WTC11 (cell line): ENCODE data around the gene ARID1A. TPM values are rescaled to one million over a fixed set of nuclear protein-coding genes. Genes with fewer than 3 reads are reported as not detected.
A peak's percentile ranks its signal among the peaks of the same experiment; 100 is the strongest.

ENCODE experiments used
- ARID4B ChIP-seq: sonication (generic); formaldehyde crosslinking; IDR thresholded peaks from 2 replicates; pipeline ENCODE4 v1.8.0; 2023; ENCODE audit warnings: missing genetic modification reagents, mild to moderate bottlenecking, borderline replicate concordance
- CDX4 ChIP-seq: fragments of 250-450 bp; sonication (Bioruptor Pico); IDR thresholded peaks from 2 replicates; pipeline ENCODE4 v1.9.0; 2021; ENCODE audit warnings: moderate library complexity, mild to moderate bottlenecking, inconsistent platforms, borderline replicate concordance
- CREB1 ChIP-seq: sonication (generic); formaldehyde crosslinking; IDR thresholded peaks from 2 replicates; pipeline ENCODE4 v1.8.0; 2023; ENCODE audit warnings: mild to moderate bottlenecking, missing genetic modification reagents
- E2F1 ChIP-seq: sonication (generic); formaldehyde crosslinking; IDR thresholded peaks from 2 replicates; pipeline ENCODE4 v1.8.0; 2022; ENCODE audit warnings: mild to moderate bottlenecking, missing genetic modification reagents
- ESRRA ChIP-seq: sonication (generic); formaldehyde crosslinking; IDR thresholded peaks from 2 replicates; pipeline ENCODE4 v1.8.1; 2022; ENCODE audit warnings: mild to moderate bottlenecking, missing genetic modification reagents, borderline replicate concordance
- FOXP1 ChIP-seq: sonication (generic); formaldehyde crosslinking; IDR thresholded peaks from 2 replicates; pipeline ENCODE4 v1.8.0; 2022; ENCODE audit warnings: missing genetic modification reagents, mild to moderate bottlenecking, moderate library complexity, borderline replicate concordance
- NFYB ChIP-seq: sonication (generic); formaldehyde crosslinking; conservative IDR thresholded peaks from 2 replicates; pipeline ENCODE4 v1.8.0; 2022; ENCODE audit warnings: low read depth, missing genetic modification reagents
- NR3C1 ChIP-seq: sonication (generic); formaldehyde crosslinking; conservative IDR thresholded peaks from 2 replicates; pipeline ENCODE4 v1.8.1; 2023; ENCODE audit warnings: low read depth, mild to moderate bottlenecking, missing genetic modification reagents
- SMAD3 ChIP-seq: sonication (generic); formaldehyde crosslinking; IDR thresholded peaks from 2 replicates; pipeline ENCODE4 v1.8.0; 2022; ENCODE audit warnings: missing genetic modification reagents, mild to moderate bottlenecking, borderline replicate concordance
- USF1 ChIP-seq: sonication (generic); formaldehyde crosslinking; IDR thresholded peaks from 2 replicates; pipeline ENCODE4 v1.8.0; 2022; ENCODE audit warnings: mild to moderate bottlenecking, missing genetic modification reagents
- ZBTB21 ChIP-seq: sonication (generic); formaldehyde crosslinking; IDR thresholded peaks from 2 replicates; pipeline ENCODE4 v1.8.1; 2023; ENCODE audit warnings: mild to moderate bottlenecking, missing genetic modification reagents, borderline replicate concordance
- ZNF263 ChIP-seq: sonication (generic); formaldehyde crosslinking; IDR thresholded peaks from 2 replicates; pipeline ENCODE4 v1.8.1; 2022; ENCODE audit warnings: low read depth, mild to moderate bottlenecking, moderate library complexity, missing genetic modification reagents
- ZNF281 ChIP-seq: sonication (generic); formaldehyde crosslinking; IDR thresholded peaks from 2 replicates; pipeline ENCODE4 v1.8.0; 2023; ENCODE audit warnings: mild to moderate bottlenecking, missing genetic modification reagents
- ZNF512 ChIP-seq: sonication (generic); formaldehyde crosslinking; IDR thresholded peaks from 2 replicates; pipeline ENCODE4 v1.8.1; 2022; ENCODE audit warnings: missing genetic modification reagents, borderline replicate concordance
- ZSCAN18 ChIP-seq: fragments of 250-450 bp; sonication (Bioruptor Pico); IDR thresholded peaks from 2 replicates; pipeline ENCODE4 v2.1.2; 2022; ENCODE audit warnings: mild to moderate bottlenecking, moderate library complexity
- total RNA-seq: library from RNA; stranded (reverse); gene quantifications from 3 replicates; pipeline ENCODE4 v1.2.3, GENCODE V29; 2021
- TF ChIP-seq, protein P1 (sequence below): fragments of 250-450 bp; sonication (Bioruptor Pico); conservative IDR thresholded peaks from 2 replicates; pipeline ENCODE4 v1.9.0; 2021; ENCODE audit warnings: mild to moderate bottlenecking
- TF ChIP-seq, protein P2 (sequence below): sonication (generic); formaldehyde crosslinking; IDR thresholded peaks from 2 replicates; pipeline ENCODE4 v1.8.1; 2022; ENCODE audit warnings: low read depth, missing genetic modification reagents, borderline replicate concordance
- TF ChIP-seq, protein P3 (sequence below): sonication (generic); formaldehyde crosslinking; IDR thresholded peaks from 2 replicates; pipeline ENCODE4 v1.8.0; 2023; ENCODE audit warnings: missing genetic modification reagents

Gene ARID1A
- total RNA-seq, 1 experiment from 2014 or later: 98.0 TPM

DNA sequence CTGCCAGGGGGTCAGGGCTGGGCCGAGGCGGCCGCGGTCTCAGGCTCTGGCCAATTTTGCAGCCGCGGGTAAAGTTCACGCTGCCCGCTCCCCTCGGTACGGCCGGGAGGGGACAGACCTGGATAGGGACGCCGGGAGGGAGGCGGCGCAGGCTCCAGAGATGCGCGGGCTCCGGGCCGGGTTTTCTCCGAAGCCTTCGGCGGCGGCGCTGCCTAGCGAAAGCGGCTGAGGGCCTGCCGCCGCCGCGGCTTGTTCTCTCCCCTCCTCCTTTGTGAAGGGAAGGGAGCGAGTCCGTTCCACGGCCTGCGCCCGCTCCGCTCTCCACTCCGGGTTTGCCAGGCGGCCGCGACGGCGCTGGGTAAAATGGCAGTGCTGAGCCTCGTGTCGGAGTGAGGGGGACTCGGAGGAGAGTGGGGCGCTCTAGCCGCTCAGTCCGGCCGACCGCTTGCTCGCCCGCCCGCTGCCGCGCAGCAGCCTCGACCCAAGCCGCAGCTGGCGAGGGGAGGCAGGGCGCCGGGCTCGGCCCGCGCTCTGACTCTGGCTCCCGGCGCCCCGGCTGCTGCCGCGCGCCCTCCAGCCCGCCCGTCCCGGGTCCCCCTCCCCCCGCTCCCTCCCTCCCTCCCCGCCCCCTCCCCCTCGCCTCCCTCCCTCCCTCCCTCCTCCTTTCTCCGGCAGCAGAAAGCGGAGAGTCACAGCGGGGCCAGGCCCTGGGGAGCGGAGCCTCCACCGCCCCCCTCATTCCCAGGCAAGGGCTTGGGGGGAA, at the start of gene ARID1A (continued):
- TF ChIP-seq, protein P1, sequence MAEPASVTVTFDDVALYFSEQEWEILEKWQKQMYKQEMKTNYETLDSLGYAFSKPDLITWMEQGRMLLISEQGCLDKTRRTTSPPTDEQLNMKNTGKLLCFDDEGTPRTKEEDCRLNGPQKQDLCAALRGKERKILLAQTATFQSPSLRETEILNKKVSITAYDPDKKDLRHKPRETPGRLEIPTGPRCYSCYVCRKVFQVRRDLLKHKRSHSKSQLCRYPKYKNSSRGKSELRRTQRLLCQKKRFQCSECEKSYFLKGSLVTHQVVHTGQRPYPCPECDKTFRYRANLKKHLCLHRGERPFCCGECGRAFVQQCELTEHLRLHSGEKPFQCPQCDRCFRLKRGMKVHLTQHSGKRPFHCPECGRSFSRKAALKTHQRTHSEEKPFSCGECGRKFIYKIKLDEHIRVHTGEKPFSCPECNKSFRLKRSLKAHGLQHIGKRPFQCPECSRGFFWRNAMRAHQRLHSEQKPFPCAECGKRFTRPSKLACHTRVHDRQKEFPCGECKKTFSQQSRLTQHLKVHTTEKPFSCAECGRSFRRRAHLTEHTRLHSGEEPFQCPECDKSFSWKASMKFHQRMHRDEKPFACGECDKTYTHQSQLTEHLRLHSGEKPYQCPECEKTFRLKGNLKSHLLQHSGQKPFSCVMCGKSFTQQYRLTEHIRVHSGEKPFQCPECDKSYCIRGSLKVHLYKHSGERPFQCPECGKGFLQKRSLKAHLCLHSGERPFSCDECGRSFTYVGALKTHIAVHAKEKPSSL: no peak
- TF ChIP-seq E2F1 (CRISPR knock-in tag): peak; percentile 85; the same call in 1 of the 2 replicates
- TF ChIP-seq, protein P2, sequence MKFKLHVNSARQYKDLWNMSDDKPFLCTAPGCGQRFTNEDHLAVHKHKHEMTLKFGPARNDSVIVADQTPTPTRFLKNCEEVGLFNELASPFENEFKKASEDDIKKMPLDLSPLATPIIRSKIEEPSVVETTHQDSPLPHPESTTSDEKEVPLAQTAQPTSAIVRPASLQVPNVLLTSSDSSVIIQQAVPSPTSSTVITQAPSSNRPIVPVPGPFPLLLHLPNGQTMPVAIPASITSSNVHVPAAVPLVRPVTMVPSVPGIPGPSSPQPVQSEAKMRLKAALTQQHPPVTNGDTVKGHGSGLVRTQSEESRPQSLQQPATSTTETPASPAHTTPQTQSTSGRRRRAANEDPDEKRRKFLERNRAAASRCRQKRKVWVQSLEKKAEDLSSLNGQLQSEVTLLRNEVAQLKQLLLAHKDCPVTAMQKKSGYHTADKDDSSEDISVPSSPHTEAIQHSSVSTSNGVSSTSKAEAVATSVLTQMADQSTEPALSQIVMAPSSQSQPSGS (CRISPR knock-in tag): no peak
- TF ChIP-seq, protein P3, sequence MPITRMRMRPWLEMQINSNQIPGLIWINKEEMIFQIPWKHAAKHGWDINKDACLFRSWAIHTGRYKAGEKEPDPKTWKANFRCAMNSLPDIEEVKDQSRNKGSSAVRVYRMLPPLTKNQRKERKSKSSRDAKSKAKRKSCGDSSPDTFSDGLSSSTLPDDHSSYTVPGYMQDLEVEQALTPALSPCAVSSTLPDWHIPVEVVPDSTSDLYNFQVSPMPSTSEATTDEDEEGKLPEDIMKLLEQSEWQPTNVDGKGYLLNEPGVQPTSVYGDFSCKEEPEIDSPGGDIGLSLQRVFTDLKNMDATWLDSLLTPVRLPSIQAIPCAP (CRISPR knock-in tag): peak; percentile 58; the same call in 1 of the 2 replicates
- peak; percentile 93; the same call in 1 of the 2 replicates for TF ChIP-seq FOXP1 (CRISPR knock-in tag)
- no peak for TF ChIP-seq NFYB (CRISPR knock-in tag)
- peak; percentile 92 for TF ChIP-seq ARID4B (CRISPR knock-in tag)
- no peak for TF ChIP-seq ZNF512
- 0 out of 2 replicates have a peak, but pooled peaks have one; percentile 78 for TF ChIP-seq CREB1 (CRISPR knock-in tag)
- TF ChIP-seq NR3C1 (CRISPR knock-in tag): no peak
- no peak for TF ChIP-seq ZSCAN18 (CRISPR knock-in tag)
- TF ChIP-seq SMAD3 (CRISPR knock-in tag): 0 out of 2 replicates have a peak, but pooled peaks have one; percentile 47
- TF ChIP-seq CDX4 (CRISPR knock-in tag): no peak; the same call in 1 of the 2 replicates
- TF ChIP-seq USF1 (CRISPR knock-in tag): 0 out of 2 replicates have a peak, but pooled peaks have one; percentile 22
- peak; percentile 58; the same call in 1 of the 2 replicates for TF ChIP-seq ESRRA (CRISPR knock-in tag)
- peak; percentile 97 for TF ChIP-seq ZNF281 (CRISPR knock-in tag)
- TF ChIP-seq ZNF263 (CRISPR knock-in tag): no peak
- no peak for TF ChIP-seq ZBTB21 (CRISPR knock-in tag)
